Lower lobe of right lung (tissue), 2 donors: Measurements from ENCODE around the gene WNT9B. TPM values are rescaled to one million over a fixed set of nuclear protein-coding genes. Genes with fewer than 3 reads are reported as not detected.
A peak's percentile ranks its signal among the peaks of the same experiment; 100 is the strongest.

Source experiments
- ATAC-seq, 2 donors: fragments of 200-7000 bp; cut with Tn5 transposase; one replicate each; pipeline ENCODE4 v1.9.1; 2020 to 2022; ENCODE audit warnings: mild to moderate bottlenecking in 2 of 2, moderate library complexity in 2 of 2
- DNase-seq: peaks from one replicate; pipeline ENCODE4 v3.0.0-alpha.2; 2020
- H3K27ac ChIP-seq: fragments of 200-600 bp; one replicate; pipeline ENCODE4 v1.8.0; 2022
- H3K27me3 ChIP-seq: fragments of 200-600 bp; one replicate; pipeline ENCODE4 v1.8.0; 2022; ENCODE audit warnings: low read depth
- H3K36me3 ChIP-seq: fragments of 200-600 bp; one replicate; pipeline ENCODE4 v1.8.0; 2022; ENCODE audit warnings: mild to moderate bottlenecking
- H3K4me1 ChIP-seq: fragments of 200-600 bp; one replicate; pipeline ENCODE4 v1.8.0; 2022
- H3K4me3 ChIP-seq: fragments of 200-600 bp; one replicate; pipeline ENCODE4 v1.8.0; 2022; ENCODE audit warnings: mild to moderate bottlenecking
- H3K9me3 ChIP-seq: fragments of 200-600 bp; one replicate; pipeline ENCODE4 v1.8.0; 2022
- intact Hi-C: fragments of 100-400 bp; cut with DNase I; formaldehyde crosslinking; loops from one replicate; pipeline ENCODE4 v1.11.0; 2022
- total RNA-seq: library from RNA; stranded (reverse); fragmentation: NEBNext Ultra II Directional; extraction: Animal tissue kit (Norgen Biotek cat#: 25700); gene quantifications from one replicate; pipeline ENCODE4 v1.2.1, GENCODE V29; 2021
- TF ChIP-seq, protein P1 (sequence below): fragments of 200-600 bp; IDR thresholded peaks from one replicate; pipeline ENCODE4 v1.8.0; 2022; ENCODE audit warnings: antibody characterized with exemption, mild to moderate bottlenecking
- donor health status: DM: no; HTN: yes; CAD: no; lungs with severe emphysema.

Gene WNT9B
- total RNA-seq, 1 donor from 2014 or later, result 0.80 TPM

DNA sequence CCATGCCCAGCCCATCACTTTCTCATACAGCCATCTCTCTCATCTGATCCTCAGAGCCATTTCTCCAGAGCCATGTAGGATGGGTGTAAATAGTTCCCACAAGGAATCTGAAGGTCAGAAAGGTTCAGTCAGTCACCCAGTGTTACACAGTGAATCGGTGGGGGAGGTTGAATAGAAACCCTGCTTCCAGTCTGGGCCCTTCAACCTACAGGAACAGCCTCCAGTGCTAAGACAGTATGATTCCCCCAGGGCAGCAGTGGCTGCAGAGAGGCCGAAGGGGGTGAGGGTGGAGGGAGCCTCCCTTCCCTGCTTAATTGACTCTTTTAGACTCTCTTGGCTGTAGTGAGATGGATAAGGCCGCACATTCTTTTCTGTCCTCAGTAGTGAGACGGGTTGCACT is 3.6 kb downstream of the WNT9B start:
- intact Hi-C loops, result no loop called here
- no peaks in the 10 kb centered on the region for H3K9me3 ChIP-seq
- ATAC-seq (no peak), DNase-seq (no peak)
- no peaks in the 10 kb centered on the region for H3K36me3 ChIP-seq
- no peak overlapping the region for H3K27ac ChIP-seq
- TF ChIP-seq, protein P1, sequence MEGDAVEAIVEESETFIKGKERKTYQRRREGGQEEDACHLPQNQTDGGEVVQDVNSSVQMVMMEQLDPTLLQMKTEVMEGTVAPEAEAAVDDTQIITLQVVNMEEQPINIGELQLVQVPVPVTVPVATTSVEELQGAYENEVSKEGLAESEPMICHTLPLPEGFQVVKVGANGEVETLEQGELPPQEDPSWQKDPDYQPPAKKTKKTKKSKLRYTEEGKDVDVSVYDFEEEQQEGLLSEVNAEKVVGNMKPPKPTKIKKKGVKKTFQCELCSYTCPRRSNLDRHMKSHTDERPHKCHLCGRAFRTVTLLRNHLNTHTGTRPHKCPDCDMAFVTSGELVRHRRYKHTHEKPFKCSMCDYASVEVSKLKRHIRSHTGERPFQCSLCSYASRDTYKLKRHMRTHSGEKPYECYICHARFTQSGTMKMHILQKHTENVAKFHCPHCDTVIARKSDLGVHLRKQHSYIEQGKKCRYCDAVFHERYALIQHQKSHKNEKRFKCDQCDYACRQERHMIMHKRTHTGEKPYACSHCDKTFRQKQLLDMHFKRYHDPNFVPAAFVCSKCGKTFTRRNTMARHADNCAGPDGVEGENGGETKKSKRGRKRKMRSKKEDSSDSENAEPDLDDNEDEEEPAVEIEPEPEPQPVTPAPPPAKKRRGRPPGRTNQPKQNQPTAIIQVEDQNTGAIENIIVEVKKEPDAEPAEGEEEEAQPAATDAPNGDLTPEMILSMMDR, result no peak
- H3K27me3 ChIP-seq, result peaks cover 41% of the 10 kb centered on the region
- no peak overlapping the region for H3K4me3 ChIP-seq
- H3K4me1 ChIP-seq, result peaks cover 8% of the 10 kb centered on the region

DNA sequence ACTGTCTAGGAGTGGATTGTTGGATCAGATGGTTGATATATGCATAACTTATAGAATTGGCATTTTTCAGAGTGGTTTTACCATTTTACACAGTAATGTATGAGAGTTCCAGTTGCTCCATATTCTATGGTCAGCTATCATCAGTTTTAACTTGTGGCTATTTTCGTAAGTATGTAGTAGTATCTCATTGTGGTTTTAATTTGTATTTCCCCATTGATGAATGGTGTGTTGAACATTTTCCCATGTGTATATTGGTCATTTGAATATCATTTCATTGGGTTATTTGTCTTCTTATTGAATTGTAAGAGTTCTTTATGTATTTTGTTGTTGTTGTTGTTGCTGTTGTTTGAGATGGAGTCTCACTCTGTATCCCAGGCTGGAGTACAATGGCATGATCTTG is 6.2 kb downstream of the WNT9B start:
- no peak for ATAC-seq
- TF ChIP-seq, protein P1, result no peak
- Histone ChIP-seq H3K27ac (no peak overlapping the region), H3K4me1 (no peaks in the 10 kb centered on the region), H3K27me3 (peaks cover 21% of the 10 kb centered on the region), H3K36me3 (no peaks in the 10 kb centered on the region), H3K9me3 (no peaks in the 10 kb centered on the region), H3K4me3 (no peak overlapping the region)
- no peak for DNase-seq
- intact Hi-C loops, result no loop called here

DNA sequence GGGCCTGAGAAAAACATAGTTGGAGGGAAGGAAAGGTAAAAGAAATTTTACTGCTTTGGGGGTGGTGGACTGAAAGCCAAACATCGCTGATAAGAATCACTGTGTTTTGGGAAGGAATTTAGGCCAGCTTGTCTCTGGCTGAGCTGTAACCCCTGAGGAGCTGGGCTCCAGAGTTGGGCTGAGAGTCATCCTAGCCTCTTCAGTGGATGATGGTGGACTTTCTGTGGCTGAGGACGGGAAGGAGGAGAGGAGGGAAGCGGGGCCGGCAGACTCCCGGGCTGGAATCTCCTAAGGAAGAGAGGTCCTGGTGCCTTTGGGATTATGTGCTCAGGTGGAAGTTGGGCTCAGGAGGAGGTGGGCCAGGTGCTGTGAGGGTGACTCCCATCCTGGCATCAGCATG is 8.6 kb downstream of the WNT9B start:
- DNase-seq (no peak), ATAC-seq (no peak)
- H3K36me3 ChIP-seq, result no peaks in the 10 kb centered on the region
- H3K9me3 ChIP-seq, result no peaks in the 10 kb centered on the region
- peaks cover 11% of the 10 kb centered on the region for H3K27me3 ChIP-seq
- H3K4me3 ChIP-seq, result no peak overlapping the region
- TF ChIP-seq, protein P1, result no peak
- intact Hi-C loops, result no loop called here
- no peak overlapping the region for H3K27ac ChIP-seq
- no peaks in the 10 kb centered on the region for H3K4me1 ChIP-seq

DNA sequence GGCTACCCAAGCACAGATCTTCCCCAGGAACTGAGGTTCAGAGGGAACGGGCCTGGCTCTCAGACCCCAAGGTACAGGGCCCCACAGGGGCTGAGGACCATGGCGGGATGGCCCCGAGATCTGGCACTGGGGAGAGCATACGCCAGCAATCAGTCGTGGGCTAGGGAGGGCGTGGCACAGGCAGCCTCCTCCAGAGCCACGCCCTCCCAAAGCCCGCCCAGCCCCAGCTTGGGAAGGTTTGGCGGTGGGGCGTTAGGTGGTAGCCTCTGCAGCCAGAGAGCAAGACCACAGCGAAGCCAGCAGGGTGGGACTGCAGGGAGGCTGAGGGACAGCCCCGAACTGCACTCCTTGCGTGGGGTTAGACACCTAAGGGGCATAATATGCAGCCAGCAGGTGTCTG is 11.6 kb downstream of the WNT9B start:
- no peak overlapping the region for H3K4me3 ChIP-seq
- no peaks in the 10 kb centered on the region for H3K9me3 ChIP-seq
- DNase-seq (no peak), ATAC-seq (no peak)
- TF ChIP-seq, protein P1, result no peak
- peaks cover 9% of the 10 kb centered on the region for H3K27me3 ChIP-seq
- H3K4me1 ChIP-seq, result no peaks in the 10 kb centered on the region
- intact Hi-C loops, result no loop called here
- H3K36me3 ChIP-seq, result no peaks in the 10 kb centered on the region
- H3K27ac ChIP-seq, result no peak overlapping the region

DNA sequence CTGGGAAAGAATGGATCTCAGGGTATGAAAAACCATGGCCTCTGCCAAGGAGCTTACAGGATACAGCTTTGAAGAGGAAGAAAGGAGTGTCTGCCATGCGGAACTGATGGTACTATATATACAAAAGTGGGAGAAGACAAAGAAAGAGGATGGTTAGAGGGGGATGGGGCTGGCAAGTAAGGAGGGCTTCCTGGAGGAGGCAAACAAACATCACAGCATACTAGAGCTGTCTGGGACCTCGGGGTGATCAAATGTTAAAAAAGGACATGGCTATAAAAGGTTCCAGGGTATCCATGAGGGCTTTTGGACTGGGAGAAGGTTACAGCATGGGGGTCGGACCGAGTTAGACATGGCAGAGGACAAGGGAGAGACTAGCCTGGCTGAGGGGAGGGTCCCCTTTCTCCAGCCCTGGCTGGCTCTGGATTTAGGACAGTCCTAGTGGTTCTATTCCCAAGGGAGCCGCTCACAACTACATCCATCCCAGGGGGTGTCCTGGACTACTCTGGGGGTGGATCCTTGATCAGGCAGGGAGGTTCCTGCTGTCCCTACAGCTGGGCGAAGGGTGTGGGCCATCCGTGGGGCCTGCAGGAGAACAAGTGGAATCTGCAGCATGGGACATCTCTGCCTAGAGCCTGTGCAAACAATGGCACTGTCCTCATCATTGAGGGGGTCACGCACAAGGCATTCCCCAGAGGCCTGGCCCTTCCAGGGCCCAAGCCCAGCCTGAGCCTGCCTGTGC is 12.2 kb downstream of the WNT9B start:
- Histone ChIP-seq H3K27ac (no peak overlapping the region), H3K9me3 (no peaks in the 10 kb centered on the region), H3K4me3 (no peak overlapping the region), H3K27me3 (peaks cover 9% of the 10 kb centered on the region), H3K4me1 (no peaks in the 10 kb centered on the region), H3K36me3 (no peaks in the 10 kb centered on the region)
- TF ChIP-seq, protein P1, result no peak
- peak in 1 of 2 donors; percentile 34 for ATAC-seq
- DNase-seq, result no peak
- intact Hi-C loops, result no loop called here
